ENCODE measurements around the gene SMURF1.

SMURF1 gene

DNA sequence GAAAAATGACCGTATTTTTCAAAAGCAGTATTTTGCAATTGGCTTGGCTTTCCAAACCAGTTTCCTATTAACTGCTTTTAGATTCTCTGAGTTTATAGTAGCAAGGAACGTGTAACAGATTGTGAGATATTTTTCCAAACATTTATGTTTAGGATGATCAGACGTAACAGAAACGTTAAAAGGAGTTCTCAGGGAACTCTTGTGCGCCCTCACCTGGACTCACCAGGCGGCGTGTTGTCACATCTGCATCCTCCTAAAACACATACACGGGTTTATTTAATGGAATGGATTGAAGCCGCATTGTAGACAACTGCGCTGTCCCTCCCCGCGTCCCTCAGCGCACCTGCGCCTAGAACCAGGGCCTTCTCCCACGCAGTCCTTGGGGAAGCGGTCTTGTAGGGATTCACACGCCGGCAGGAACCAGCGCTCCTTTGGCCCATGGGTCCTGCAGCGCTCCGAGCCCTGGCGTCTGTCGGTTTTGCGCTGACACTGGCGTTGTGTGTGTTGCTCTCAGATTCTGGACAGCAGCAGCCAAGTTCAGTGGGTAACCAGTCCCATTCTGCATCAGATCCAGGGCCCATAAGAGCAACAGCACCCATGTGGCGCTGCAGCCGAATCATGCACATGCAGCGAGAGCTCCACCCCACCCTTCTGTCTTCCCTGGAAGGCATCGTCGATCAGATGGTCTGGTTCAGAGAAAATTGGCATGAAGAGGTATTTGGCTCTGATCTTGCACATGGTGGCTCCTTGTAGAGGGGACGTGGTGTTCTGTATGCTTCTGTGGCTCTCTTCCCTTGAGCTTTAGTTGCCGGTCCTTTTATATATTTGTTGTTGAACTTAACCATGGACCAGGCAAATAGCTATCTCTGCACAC lies 150.6 kb downstream of the SMURF1 start:
- no peak for DNase-seq

DNA sequence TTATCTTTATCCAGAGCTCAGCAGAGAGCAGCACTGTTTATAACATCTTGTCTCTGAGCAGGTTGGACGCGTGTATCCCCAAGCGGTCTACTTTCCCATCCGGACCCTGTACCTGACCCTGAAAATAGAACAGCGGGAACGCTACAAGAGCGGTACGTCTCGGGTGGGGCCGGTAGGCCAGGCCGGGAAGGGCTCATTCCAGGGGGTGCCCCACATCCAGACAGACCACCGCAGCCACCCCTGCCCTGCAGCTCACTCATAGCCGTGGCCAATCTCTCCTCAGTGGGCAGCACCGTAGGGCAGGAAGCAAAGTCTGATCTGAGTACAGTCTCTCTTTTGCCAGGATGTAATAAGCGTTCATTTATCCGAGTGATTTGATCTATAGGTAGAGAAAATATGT lies 151.8 kb downstream of the SMURF1 start:
- no peak for DNase-seq

DNA sequence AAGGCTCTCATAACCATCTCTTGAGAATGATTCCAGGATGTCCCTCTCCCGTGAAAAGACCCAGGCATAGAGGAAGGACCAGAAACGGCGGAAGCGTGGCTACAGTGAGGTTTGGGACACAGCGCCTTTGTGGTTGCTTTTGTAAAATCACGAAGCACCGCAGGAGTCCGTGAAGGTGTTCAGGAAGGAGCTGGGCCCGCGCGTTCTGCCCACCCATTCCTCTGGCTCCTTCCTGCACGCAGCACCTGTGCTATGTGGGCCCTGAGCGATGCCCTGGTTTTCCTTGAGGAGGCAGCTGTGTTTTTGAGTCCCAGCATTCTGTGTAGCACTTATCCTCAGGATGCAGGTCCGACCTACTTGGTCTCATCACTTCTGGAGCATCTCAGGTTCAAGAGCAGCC lies 152.8 kb downstream of the SMURF1 start:
- no peak for DNase-seq

DNA sequence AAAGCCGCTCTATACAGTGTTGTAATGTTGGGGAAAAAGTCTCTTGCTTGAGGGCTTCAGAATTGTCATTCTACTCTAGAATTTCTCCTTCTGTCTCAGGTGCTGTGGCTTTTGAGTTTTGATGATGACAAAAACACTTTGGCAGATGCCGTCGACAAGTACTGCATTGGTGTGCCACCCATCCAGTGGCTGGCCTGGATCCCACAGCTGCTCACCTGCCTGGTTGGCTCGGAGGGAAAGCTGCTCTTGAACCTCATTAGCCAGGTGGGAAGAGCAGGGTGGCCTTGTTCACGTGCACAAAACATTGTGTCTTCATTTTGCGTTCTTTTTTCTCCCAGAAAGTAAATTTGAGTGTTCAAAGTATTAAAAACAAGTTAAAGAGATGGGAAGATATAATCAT lies 153.6 kb downstream of the SMURF1 start:
- DNase-seq, result no peak

DNA sequence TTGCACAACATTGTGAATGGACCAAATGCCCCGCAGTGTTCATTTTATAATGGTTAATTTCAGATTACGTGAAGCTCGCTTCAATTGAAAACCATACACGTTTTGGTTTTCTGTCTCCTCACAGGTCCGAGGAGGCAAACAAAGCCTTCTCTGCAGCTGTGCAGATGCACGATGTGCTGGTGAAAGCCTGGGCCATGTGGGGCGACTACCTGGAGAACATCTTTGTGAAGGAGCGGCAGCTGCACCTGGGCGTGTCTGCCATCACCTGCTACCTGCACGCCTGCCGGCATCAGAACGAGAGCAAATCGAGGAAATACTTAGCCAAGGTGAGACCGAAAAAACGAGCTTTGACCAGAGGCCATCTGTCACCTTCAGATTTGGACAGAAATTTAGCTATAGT lies 155.3 kb downstream of the SMURF1 start:
- DNase-seq, result no peak

DNA sequence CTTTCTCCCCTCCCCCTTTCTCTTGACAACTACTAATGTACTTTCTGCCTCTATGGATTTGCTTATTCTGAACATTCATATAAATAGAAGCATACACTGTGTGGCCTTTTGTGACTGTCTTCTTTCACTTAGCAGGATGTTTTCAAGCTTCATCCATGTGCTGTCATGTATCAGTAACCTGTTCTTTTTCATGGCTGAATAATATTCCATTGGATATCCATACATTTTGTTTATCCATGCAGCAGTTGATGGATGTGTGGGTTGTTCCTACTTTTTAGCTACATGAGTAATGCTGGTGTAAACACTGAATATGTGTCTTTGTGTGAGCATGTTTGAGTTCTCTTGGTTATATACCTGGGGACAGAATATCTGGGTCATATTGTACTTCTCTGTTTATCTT lies 158.0 kb downstream of the SMURF1 start:
- DNase-seq, result no peak

DNA sequence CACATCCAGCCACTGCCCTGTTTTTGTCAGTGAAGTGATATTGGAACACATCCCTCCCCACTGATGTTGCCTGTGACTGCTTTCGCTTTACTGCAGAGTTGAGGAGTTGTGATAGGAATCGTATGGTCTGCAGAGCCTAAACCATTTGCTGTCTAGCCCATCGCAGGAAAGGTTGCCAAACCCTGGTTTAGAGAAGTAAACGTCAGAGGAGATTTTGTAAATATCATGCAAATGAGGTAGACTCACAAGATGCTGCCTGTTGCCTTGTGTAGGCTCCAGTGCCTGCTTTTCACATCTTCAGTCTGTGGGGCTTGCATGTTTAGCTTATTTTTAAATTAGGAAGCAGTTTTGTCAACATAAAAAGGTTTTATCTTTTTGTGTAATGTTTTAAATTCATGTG lies 158.5 kb downstream of the SMURF1 start:
- no peak for DNase-seq

DNA sequence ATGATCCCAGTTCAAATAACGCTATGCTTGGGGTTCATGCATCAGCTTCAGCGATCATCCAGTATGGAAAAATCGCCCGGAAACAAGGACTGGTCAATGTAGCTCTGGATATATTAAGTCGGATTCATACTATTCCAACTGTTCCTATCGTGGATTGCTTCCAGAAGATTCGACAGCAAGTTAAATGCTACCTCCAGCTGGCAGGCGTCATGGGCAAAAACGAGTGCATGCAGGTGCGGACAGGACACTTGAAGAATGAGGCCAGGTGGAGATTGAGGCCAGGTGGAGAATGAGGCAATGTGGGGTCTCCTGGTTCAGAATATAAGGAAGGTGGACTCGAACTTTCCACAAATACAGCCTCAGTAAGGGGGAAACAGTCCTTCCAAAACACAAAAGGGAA lies 159.8 kb downstream of the SMURF1 start:
- DNase-seq, result no peak

DNA sequence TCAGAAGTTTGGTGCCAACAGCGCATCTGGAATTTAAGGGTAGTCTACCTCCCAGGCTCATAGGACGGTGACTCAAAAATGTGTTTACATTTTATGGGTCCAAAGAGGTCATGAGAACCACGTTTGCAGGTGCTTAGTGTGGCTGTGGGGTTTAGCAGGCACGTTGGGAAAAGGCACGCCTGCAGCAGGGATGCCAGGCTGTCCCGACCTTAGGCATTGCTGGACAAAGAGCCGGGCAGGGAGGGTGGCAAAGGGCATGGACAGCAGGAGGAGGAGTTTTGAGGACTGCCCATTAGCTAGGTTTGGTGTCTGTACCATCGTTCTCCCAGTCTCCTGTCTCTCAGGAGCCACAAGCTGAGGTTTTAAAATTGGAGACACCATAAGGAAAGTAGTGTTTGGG lies 161.2 kb downstream of the SMURF1 start:
- no peak for DNase-seq

DNA sequence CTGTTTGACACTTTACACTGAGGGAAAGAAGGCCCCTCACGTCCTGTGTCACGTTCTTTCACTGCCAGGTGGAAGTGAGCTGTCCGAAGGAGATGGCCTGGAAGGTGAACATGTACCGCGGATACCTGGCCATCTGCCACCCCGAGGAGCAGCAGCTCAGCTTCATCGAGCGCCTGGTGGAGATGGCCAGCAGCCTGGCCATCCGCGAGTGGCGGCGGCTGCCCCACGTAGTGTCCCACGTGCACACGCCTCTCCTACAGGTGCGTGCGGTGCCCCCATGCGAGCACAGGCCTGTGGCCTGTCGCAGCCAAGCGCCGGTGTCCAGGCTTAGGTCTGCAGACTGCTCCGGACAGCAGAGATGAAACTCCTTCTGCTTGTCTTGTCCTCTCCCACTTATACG lies 162.2 kb downstream of the SMURF1 start:
- no peak for DNase-seq

DNA sequence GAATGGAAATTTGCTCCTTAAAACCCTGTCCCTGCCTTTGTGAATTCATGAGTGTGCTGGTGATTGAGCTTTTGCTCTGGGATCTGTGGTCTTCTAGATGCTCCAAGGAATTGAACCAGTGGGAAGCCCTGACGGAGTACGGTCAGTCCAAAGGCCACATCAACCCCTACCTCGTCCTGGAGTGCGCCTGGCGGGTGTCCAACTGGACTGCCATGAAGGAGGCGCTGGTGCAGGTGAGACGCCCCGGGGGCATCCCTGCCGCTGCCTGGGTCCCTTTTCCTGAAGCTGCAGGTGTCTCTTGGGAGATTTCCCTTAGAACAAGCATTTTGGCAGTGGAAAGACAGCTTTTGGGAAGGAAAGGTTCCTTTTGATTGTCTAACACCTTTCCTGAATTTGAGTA lies 165.2 kb downstream of the SMURF1 start:
- no peak for DNase-seq

All from anterior cingulate cortex (tissue), 58 donors.